PC-9 (cell line): ENCODE data around the gene ZC3H12C. TPM values are rescaled to one million over a fixed set of nuclear protein-coding genes. Genes with fewer than 3 reads are reported as not detected.

ENCODE experiments used
- BruUV-seq: library from RNA; stranded (reverse); fragments of 400-500 nt; replicated peaks from 2 replicates; lab custom pipeline; 2021; lab: Mats Ljungman, UMichigan
- CTCF ChIA-PET: fragments of 300-600 bp; sonication (Branson Sonifier 250); formaldehyde crosslinking; loops from one replicate; lab custom pipeline; 2022; ENCODE audit warnings: antibody characterized with exemption; lab: Charles Lee
- POLR2A ChIA-PET: fragments of 300-600 bp; sonication (Branson Sonifier 250); formaldehyde crosslinking; loops from one replicate; lab custom pipeline; 2022; ENCODE audit warnings: antibody characterized with exemption; ENCODE audit not compliant: unreplicated experiment; lab: Charles Lee
- DNase-seq, 2 experiments: peaks; one replicate each; pipeline versions ENCODE4 v3.0.0 to v3.0.0-alpha.2; 2015 to 2022; ENCODE audit warnings: mixed read lengths in 1 of 2
- H2AFZ ChIP-seq: fragments of 200-600 bp; sonication (generic); 2 replicates; pipeline ENCODE4 v1.8.1; 2017; ENCODE audit warnings: antibody characterized with exemption
- H3F3A ChIP-seq: fragments of 200-600 bp; sonication (generic); 2 replicates; pipeline ENCODE4 v1.8.1; 2017; ENCODE audit warnings: antibody characterized with exemption, mild to moderate bottlenecking, low read depth; ENCODE audit not compliant: insufficient read depth
- H3K27ac ChIP-seq: fragments of 200-600 bp; sonication (generic); 2 replicates; pipeline ENCODE4 v1.6.1; 2016; ENCODE audit warnings: mixed run types
- H3K27me3 ChIP-seq: fragments of 200-600 bp; sonication (generic); 2 replicates; pipeline ENCODE4 v1.6.1; 2016; ENCODE audit warnings: low read depth, mixed run types; ENCODE audit not compliant: insufficient read depth
- H3K36me3 ChIP-seq: fragments of 200-600 bp; sonication (generic); 2 replicates; pipeline ENCODE4 v1.6.1; 2016; ENCODE audit warnings: low read depth, mixed run types
- H3K4me1 ChIP-seq: fragments of 200-600 bp; sonication (generic); replicated peaks from 2 replicates; pipeline ENCODE4 v1.6.1; 2016; ENCODE audit warnings: mixed run types; ENCODE audit not compliant: insufficient read depth
- H3K4me2 ChIP-seq: fragments of 200-600 bp; sonication (generic); 2 replicates; pipeline ENCODE4 v1.6.1; 2017; ENCODE audit warnings: mixed run types
- H3K4me3 ChIP-seq: fragments of 200-600 bp; sonication (generic); 2 replicates; pipeline ENCODE4 v1.6.1; 2016; ENCODE audit warnings: mixed run types
- H3K79me2 ChIP-seq: fragments of 200-600 bp; sonication (generic); 2 replicates; pipeline ENCODE4 v1.6.1; 2017; ENCODE audit warnings: low read depth, mixed run types
- H3K9me2 ChIP-seq: fragments of 200-600 bp; sonication (generic); 2 replicates; pipeline ENCODE4 v1.8.1; 2017; ENCODE audit warnings: mild to moderate bottlenecking; ENCODE audit not compliant: insufficient read depth
- H3K9me3 ChIP-seq: fragments of 200-600 bp; sonication (generic); 2 replicates; pipeline ENCODE4 v1.8.1; 2016; ENCODE audit warnings: low read depth; ENCODE audit not compliant: insufficient read depth
- H4K20me1 ChIP-seq: fragments of 200-600 bp; sonication (generic); 2 replicates; pipeline ENCODE4 v1.8.1; 2017; ENCODE audit not compliant: insufficient read depth
- CTCF ChIP-seq: fragments of 200-600 bp; sonication (generic); conservative IDR thresholded peaks from 2 replicates; pipeline ENCODE4 v1.6.1; 2017; ENCODE audit warnings: mixed run types, antibody characterized with exemption, mild to moderate bottlenecking, moderate library complexity
- EZH2 ChIP-seq: fragments of 200-600 bp; sonication (generic); IDR thresholded peaks from 2 replicates; pipeline ENCODE4 v1.8.0; 2017; ENCODE audit warnings: antibody characterized with exemption, low read depth
- intact Hi-C: fragments of 100-400 bp; cut with micrococcal nuclease; formaldehyde crosslinking; loops from one replicate; pipeline ENCODE4 v1.10.0; 2022; ENCODE audit not compliant: unreplicated experiment
- total RNA-seq: library from RNA; stranded (reverse); gene quantifications from 2 replicates; pipeline ENCODE4 v1.2.3, GENCODE V29; 2021

ZC3H12C gene
- total RNA-seq, 1 experiment from 2014 or later, result 12.4 TPM

- POLR2A ChIA-PET, result no interaction called here
- TF ChIP-seq EZH2 (no peak), CTCF (no peak)
- no peaks in the 10 kb centered on the region; the same call in 1 of the 2 replicates for H3K79me2 ChIP-seq
- H3K4me3 ChIP-seq, result no peak overlapping the region
- 0 out of 2 replicates have a peak, but pooled peaks cover 2% of the 10 kb centered on the region for H3K36me3 ChIP-seq
- H3K9me3 ChIP-seq, result no peaks in the 10 kb centered on the region
- no peaks in the 10 kb centered on the region for H4K20me1 ChIP-seq
- no TSS peak for BruUV-seq
- H3K4me1 ChIP-seq, result peaks cover 11% of the 10 kb centered on the region; the same call in 1 of the 2 replicates
- no peaks in the 10 kb centered on the region for H3K27me3 ChIP-seq
- H3K27ac ChIP-seq, result no peak overlapping the region
- CTCF ChIA-PET, result no interaction called here
- no peaks in the 10 kb centered on the region for H3K9me2 ChIP-seq
- H2AFZ ChIP-seq, result no peak overlapping the region
- no peak overlapping the region for H3K4me2 ChIP-seq
- intact Hi-C loops, result loop anchor here (10.0 kb wide), 1 partner anchor 652 kb away; no protein-coding TSS in a partner anchor
- DNase-seq, result no peak
- H3F3A ChIP-seq, result peaks cover 29% of the 10 kb centered on the region; the same call in 1 of the 2 replicates
Observed at GRCh38 chr11:110172468-110173065, 79.4 kb downstream of the ZC3H12C start.

- no peaks in the 10 kb centered on the region for H3K36me3 ChIP-seq
- POLR2A ChIA-PET, result no interaction called here
- no peak for TF ChIP-seq EZH2
- TF ChIP-seq CTCF, result peak; percentile 69
- BruUV-seq, result no TSS peak
- DNase-seq, result peak in 1 of 2 experiments; percentile 62
- no peak overlapping the region for H2AFZ ChIP-seq
- H3K79me2 ChIP-seq, result no peaks in the 10 kb centered on the region
- no peaks in the 10 kb centered on the region for H3K9me2 ChIP-seq
- H3K4me3 ChIP-seq, result no peak overlapping the region
- intact Hi-C loops, result loop anchor here (2.0 to 10.0 kb wide), 2 partner anchors 27 to 651 kb away; no protein-coding TSS in a partner anchor
- H4K20me1 ChIP-seq, result no peaks in the 10 kb centered on the region
- no peaks in the 10 kb centered on the region for H3K9me3 ChIP-seq
- H3K27ac ChIP-seq, result 0 out of 2 replicates have a peak overlapping the region, but pooled peaks have one; percentile 17
- H3K4me2 ChIP-seq, result no peak overlapping the region
- H3F3A ChIP-seq, result peaks cover 29% of the 10 kb centered on the region; the same call in 1 of the 2 replicates
- H3K27me3 ChIP-seq, result no peaks in the 10 kb centered on the region
- CTCF ChIA-PET, result interaction anchor here (0.7 kb wide), 1 partner anchor 1187 kb away, joined by 3 read pairs; no protein-coding TSS in a partner anchor
- peaks cover 11% of the 10 kb centered on the region; the same call in 1 of the 2 replicates for H3K4me1 ChIP-seq
Observed at GRCh38 chr11:110173811-110174644, 80.8 kb downstream of the ZC3H12C start.

GRCh38 chr11:110174645-110175310 is 81.6 kb downstream of the ZC3H12C start:
- Histone ChIP-seq H3K79me2 (no peaks in the 10 kb centered on the region), H3K36me3 (no peaks in the 10 kb centered on the region), H3K27me3 (no peaks in the 10 kb centered on the region), H3K4me3 (no peak overlapping the region), H3K27ac (0 out of 2 replicates have a peak overlapping the region, but pooled peaks have one; percentile 17), H4K20me1 (no peaks in the 10 kb centered on the region), H3K9me2 (no peaks in the 10 kb centered on the region), H3K4me2 (no peak overlapping the region), H3F3A (peaks cover 29% of the 10 kb centered on the region; the same call in 1 of the 2 replicates), H3K9me3 (no peaks in the 10 kb centered on the region), H2AFZ (no peak overlapping the region), H3K4me1 (peaks cover 11% of the 10 kb centered on the region; the same call in 1 of the 2 replicates)
- CTCF ChIA-PET, result no interaction called here
- intact Hi-C loops, result loop anchor here (2.0 to 10.0 kb wide), 2 partner anchors 26 to 650 kb away; no protein-coding TSS in a partner anchor
- DNase-seq, result no peak
- POLR2A ChIA-PET, result interaction anchor here (0.6 kb wide), 1 partner anchor 43 kb away, joined by 3 read pairs; no protein-coding TSS in a partner anchor
- BruUV-seq, result no TSS peak
- TF ChIP-seq CTCF (no peak), EZH2 (no peak)
